Raji (cell line): ENCODE data around the gene PRLH.

ENCODE experiments used
- POLR2A ChIP-seq: IDR thresholded peaks from 2 replicates; pipeline ENCODE4 v1.6.1; 2011; ENCODE audit warnings: low read depth, low read length, control low read depth; ENCODE audit not compliant: insufficient read depth

Gene PRLH

DNA sequence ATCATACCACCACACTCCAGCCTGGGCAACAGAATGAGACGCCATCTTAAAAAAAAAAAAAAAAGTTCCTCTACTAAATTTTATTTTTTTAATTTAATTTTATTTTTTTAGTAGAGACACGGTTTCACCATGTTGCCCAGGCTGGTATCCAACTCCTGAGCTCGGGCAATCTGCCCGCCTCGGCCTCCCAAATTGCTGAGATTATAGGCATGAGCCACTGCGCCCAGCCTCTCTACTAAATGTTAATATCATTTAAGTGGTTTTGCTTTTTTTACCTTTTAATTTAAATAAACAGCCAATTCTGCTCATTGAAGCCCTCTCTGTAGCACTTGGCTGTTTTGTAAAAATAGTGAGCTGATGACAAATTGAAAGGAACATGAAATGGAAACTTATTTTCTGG, 15.0 kb downstream of the PRLH start:
- TF ChIP-seq POLR2A = no peak

DNA sequence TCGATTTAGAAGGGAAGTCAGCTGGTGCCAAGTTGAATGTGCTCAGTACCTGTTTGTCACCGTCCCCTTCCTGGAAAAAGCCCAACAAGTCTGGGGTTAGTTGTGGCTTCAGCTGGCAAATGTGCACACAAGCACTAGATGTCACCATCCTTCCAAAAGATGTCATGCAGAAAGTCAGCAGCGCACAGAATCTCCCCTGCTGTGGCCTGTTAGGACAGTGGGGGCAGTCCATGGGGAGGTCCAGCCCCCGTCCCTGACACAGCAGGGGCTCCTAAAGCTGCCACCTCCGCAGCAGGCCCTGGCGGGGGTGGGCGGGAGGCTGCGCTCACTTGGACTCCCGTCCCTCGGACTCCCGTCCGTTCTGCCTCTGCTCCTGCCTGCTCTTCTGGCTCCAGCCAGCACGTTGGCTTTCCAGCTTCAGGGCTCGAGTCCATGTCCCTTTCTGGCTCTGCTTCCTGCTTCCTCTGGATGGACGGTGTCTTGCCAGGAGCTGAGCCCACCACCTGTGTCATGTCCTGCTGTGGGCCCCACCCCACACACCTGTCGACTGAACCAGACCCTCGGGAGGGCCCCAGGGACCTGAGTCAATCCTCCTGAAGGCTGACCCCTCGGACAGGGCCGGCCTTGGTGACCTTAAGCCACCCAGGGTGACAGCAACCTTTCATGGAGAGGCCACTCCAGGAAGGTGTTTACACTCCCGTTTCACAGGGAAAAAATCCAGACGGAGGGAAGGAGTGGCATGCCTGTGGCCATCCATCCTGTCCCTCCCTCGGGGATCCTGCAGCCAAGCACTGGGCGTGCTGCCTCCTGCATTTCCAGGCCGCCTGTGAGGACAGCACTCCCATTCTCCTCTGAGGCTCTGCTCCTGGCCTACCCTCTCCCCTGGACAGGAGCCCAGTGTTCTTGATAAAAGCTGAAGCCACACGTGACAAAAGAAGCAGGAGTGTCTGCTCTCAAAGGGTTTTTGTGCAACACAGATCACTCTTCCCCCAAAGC, 15.7 kb downstream of the PRLH start:
- TF ChIP-seq POLR2A = no peak

DNA sequence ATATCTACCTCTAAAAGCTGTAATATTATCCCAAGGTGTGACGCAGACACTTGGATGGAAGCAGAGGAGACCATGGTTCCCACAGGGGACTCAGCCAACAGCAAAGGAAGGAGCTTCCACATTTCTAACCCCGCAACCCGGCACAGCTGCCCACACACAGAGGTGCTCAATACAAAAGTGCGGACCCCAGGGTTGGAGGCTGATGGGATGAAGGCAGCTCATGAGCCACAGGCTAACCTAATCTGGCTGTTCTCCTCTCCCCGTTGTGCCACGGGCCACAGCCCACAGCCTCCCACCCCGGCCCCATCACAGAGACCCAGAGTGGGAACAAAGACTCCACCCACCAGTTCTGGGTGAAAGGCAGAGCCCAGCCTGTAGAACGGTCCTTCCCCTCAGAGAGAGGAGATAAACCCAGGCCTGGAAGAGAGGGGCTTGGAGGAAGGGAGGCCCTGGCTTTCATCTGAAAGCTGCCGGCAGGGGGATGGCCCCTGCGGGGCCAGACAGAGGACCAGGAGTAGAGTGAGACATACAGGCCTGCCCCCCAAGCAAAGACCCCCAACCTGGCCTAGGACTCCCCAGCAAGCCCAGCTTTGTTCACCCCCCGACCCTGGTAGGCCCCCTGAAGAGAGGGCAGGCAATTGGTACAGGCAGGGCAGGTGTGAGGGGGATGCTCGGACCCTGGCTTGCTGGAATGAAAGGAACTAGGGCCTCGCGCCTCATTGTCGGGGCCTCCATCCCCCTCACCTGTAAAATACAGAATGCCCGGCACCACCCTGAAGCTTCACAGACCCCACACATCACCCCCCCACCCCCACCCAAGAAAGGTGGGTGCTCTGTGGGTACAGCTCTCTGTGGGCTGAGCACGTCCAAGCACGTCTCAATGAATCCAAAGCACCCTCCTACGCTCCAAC, 17.3 kb downstream of the PRLH start:
- no peak for TF ChIP-seq POLR2A

DNA sequence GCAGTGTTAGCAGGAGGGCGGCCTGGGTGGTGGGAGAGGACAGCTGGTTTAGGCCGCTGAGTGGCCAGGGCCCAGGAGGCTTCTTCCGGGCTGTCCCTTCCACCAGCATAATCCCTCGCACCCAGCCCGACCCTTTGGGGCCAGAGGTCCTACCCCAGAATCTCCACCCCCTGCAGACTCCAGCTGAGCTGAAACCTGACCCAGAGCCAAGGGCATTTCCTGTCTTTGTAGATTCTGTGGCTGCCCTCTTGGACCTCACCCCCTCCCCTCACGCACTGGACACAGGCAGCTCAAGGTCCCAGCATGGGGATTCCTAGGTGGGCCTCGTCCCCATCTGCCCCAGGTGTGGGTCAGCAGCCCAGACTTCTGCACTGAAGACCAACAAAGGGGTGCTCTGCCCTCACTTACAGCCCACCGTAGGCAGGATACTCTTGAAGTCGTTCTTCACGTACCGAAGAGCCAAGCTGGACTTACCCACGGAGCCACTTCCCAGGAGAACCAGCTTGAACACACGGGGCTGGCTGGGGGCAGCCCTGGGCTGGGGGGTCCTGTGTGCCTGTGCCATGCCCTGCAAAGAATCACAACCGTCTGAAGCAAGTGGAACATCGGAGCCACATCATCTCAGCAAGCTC, 19.3 kb downstream of the PRLH start:
- TF ChIP-seq POLR2A = no peak

GRCh38 chr2:237588044-237588696, 21.8 kb downstream of the PRLH start:
- no peak for TF ChIP-seq POLR2A

DNA sequence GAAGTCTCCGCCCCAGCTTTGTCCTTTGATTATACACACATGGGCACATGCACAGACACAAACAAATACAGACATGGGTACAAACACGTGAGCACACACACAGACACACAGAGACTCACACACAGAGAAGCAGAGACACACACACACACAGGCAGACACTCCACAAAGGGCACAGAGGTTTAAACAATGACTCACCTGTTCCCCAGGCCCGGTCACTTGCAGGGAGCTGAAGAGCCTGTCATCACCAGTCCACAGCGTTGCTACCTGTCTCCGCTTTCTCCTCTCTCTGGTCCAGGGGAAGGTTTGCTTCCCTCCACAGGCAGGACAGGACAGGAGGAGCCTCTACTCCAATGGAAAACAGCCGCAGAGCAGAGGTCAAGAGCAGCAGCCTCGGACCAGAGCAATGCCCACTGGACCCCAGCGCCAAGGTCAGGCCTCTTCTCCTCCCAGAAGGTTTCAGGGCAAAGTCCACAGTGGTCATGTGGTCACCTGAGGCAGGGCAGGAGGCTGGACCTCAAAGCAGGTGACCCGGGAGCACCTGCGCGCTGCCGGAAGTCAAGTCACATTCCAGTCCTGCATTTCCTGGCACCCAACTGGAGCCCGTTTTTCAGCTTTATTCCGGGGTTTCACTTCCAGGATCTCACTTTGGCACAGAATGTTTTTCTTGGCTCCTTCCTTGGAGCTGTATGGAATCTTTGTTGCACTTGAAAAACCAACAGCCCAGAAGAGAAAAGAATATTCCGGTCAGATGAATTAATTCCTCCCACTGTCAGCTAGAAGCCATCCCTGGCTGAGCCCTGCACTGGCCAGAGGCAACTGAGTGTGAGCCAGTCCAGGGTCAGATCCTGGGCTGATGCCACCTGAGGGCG, 24.1 kb downstream of the PRLH start, which contains the start of gene RAB17:
Gene RAB17 (minus strand): TSS at position 463 of the 869 bp plus-strand sequence. CDS start 4,580 bp downstream, outside the sequence.
- no peak for TF ChIP-seq POLR2A

GRCh38 chr2:237591141-237591881, 24.9 kb downstream of the PRLH start:
- no peak for TF ChIP-seq POLR2A

- no peak for TF ChIP-seq POLR2A
Measured at GRCh38 chr2:237592425-237592980, 26.1 kb downstream of the PRLH start.

DNA sequence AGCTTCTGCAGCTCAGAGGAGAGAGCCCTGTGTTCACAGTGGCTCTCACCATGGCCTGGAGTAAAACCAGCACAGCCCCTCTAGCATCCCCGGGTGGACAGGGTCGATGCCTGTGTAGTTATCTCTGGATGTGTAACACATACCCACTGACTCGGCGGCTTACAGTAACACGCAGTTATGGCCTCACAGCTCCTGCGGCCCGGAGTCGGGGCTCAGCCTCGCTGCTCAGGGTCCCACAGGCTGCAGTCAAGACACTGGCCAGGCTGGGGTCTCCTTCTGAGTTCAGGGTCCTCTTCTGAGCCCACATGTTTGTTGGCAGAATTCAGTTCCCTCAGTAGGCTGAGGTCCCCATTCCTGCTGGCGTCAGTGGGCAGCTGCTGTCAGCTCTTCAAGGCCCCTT, 26.7 kb downstream of the PRLH start:
- no peak for TF ChIP-seq POLR2A

DNA sequence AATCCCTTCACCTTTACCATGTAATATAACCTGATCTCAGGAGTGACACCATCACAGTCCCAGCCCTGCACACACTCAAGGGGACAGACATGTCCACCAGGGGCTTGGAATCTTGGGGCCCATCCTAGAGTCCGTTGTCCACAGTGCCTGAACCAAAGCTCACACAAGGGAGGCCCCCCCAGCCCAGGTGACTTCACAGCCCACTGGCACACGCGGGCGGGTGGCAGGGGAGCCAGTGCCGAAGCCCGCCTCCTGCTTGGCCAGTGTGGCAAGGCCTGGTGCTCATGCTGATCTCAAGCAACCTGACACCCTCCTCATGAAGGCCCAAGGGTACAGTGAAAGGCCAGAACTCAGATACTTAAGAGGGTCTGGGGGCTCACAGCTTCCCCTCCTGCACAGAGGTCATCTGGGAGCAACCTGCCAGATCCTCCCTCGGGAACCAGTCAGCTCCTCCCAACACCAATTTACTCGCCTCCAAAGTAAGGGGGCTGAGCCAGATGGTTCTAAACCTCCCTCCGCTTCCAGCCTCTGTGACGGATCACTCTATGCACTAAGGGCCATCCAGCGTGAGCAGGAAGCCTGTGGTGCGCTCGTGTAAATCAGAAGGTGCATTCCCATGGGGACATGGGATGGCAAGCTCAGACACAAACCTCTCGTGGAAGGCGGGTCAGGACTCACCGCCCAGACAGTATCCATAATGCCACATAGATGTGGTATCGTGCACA, 27.4 kb downstream of the PRLH start:
- TF ChIP-seq POLR2A = no peak

- TF ChIP-seq POLR2A = no peak
Measured at GRCh38 chr2:237594514-237594871, 28.1 kb downstream of the PRLH start.
